ENCODE measurements around the gene LRMDA.
"Not testable (repeated sequence)": the region's sequence is repeated elsewhere in the genome, so short reads cannot be mapped to it uniquely, and the experiment has no call there.

The LRMDA gene

GRCh38 chr10:75508239-75508813 is 76.9 kb downstream of the LRMDA start:
- no peak for DNase-seq

DNA sequence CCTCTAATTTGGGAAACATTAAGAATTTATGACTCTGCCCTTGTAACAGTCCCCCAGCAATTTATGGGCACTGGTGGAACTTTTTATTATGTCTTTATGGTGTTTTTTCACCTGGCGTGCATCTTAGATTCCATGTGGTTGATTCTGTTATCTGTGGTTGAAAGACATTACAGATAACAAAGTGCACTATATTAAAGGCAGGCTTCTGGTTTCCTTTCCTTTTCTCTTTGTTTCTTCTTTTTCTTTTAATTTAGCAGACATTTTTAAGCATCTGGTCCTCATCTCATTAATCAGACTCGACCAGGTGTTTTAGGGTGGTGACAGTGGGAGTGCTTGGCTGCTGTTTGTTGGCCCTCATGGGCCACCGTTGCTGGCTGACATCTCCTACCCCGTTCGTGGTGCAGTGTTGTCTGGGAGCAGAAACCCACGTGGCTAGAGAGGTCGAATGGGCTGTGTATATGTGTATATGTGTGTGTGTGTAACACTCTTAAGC is 77.4 kb downstream of the LRMDA start:
- no peak for DNase-seq

DNA sequence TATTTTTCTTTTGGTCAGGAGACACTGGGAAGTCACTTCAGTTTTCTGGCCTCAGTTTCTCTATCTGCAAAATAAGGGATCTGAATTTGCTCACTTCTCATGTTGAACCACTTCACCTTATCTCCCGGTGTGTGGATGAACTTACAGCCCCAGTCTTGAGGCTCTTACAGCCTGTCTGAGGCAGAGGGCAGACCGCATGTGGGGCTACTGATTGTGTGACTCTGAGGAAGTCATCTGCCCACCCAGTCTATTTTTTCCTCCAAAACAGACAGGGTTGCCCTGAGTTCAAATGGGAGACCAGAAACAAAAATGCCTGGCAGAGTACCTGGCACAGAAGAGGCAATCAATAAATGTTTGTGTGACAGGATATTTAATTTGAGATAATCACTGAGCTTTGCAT is 78.3 kb downstream of the LRMDA start:
- DNase-seq: no peak

DNA sequence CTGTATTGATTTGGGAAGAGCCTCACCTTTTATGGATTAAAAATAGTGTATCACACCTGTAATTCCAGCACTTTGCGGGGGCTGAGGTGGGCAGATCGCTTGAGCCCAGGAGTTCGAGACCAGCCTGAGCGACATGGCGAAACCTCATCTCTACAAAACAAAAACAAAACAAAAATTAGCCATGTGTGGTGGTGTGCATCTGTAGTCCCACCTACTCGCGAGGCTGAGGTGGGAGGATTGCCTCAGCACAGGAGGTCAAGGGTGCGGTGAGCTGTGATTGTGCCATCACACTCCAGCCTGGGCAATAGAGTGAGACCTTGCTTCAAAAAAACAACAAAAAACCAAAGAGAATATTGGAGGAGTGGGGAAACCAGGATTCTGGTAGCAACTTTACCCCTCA is 79.6 kb downstream of the LRMDA start:
- no peak for DNase-seq

- no peak for DNase-seq
Observed at GRCh38 chr10:75512203-75512933, 80.9 kb downstream of the LRMDA start.

DNA sequence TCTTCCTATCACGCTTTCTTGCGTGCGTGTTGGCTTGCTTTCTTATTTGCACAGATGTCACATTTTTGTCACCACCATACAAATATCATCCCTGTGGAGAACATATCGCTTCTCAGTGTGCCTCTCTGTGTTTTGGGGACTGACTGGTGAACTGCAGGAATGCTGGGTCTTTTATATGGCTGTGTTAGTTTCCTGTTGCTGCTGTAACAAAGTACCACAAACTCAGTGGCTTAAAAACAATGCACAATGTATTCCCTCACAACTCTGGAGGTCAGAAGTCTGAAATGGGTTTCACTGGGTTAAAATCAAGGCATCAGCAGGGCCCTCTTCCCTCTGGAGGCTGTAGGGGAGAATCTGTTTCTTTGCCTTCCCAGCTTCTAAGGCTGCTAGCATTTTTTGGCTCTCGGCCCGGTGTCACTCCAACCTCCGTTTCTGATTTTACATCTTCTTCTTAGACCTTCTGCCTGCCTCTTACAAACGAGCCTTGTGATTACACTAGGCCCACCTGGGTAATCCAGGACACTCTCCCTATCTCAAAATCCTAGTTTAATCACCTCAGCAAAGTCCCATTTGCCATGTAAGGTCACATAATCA is 82.0 kb downstream of the LRMDA start:
- DNase-seq: no peak

DNA sequence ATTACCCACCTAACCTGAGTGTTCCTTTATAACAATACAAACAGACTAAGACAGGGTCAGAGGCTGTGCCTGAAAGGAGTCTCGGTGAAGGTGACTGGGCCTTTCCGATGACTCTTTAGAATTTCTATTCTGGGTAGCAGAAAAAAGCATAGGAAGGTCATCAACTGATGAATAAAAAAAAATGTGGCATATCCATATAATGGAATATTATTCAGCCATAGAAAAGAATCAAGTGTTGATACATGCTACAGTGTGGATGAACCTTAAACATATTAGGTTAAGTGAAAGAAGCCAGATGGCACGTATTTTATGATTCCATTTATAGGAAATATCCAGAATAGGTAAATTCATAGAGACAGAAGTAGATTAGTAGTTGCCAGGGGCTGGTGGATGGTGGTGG is 83.4 kb downstream of the LRMDA start:
- no peak for DNase-seq

GRCh38 chr10:75516154-75516553 is 84.7 kb downstream of the LRMDA start:
- not testable (repeated sequence) for DNase-seq

DNA sequence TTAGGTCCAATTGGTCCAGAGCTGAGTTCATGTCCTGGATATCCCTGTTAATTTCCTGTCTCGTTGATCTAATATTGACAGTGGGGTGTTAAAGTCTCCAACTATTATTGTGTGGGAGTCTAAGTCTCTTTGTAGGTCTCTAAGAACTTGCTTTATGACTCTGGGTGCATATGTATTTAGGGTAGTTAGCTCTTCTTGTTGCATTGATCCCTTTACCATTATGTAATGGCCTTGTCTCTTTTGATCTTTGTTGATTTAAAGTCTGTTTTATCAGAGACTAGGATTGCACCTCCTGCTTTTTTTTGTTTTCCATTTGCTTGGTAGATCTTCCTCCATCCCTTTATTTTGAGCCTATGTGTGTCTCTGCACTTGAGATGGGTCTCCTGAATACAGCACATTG is 87.8 kb downstream of the LRMDA start:
- not testable (repeated sequence) for DNase-seq

- DNase-seq: not testable (repeated sequence)
Observed at GRCh38 chr10:75521194-75521829, 89.9 kb downstream of the LRMDA start.

- DNase-seq: no peak
Observed at GRCh38 chr10:75525067-75525466, 93.6 kb downstream of the LRMDA start.

DNA sequence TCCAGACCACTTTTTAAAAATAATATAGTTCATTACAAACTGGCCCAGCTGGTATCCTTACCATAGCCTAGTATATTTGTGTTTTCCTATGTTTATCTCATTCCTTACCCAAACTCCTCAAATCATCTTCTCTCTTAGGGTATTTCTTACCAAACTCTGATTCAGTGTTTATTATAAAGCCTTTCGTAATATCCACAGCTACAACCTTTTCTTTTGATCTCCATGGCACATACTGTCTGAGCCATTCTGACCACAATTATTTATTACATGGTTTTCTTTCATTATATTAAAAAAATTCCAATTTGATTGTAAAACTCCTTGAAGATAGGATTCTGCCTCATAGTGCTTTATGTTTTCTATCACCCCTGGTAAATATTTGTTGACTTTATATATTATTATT is 94.2 kb downstream of the LRMDA start:
- no peak for DNase-seq

DNA sequence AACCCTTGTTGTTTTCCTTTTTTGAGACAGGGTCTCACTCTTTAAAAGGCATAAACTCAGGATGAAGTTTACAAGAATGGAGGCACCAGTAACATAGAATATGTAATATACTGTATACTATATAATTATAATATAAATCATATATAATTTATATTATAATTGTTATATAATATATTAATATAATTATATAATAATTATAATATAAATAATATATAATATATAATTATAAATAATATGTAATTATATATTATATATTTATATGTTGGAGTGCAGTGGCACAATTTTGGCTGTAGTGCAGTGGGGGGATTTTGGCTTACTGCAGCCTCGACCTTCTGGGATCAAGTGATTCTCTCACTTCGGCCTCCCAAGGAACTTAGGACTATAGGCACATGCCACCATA is 96.1 kb downstream of the LRMDA start:
- no peak for DNase-seq

DNA sequence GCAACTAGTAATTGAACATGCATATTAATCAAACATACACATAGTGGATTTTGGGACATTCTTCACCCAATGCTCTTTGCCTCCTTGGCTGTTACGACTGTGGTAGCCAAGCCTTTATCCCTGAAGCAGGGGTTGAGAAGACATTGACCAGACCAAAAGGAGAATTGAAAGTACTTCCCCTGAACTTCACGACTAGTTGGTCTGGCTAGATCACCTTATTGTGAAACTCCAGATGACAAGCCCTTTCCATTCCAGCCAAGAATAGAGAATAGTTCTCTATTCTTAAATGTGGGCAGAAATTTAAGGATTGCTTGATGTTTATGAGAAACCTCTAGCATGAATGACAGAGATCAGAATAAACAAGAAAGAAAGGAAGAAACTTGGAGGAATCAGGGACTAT is 97.0 kb downstream of the LRMDA start:
- DNase-seq: no peak

DNA sequence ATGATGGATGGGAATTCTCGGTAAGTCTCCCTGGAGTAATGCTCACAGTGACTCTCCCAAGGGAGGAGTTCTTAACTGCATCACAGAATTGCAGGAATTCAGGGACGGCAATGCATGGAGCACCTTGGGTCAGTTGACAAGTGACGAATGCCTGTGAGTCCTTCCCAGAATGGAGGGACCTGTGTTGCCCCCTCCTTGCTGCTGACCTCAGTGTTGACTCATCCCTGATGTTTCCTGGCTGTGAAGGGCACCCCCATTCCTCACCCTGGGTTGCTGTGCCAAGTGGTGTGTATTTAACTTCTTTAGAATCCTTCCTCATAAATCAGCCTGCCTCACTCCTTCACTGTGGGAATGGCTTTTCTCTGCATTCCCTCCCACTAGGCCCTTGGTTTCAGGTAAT is 98.9 kb downstream of the LRMDA start:
- no peak for DNase-seq

- no peak for DNase-seq
Observed at GRCh38 chr10:75531571-75532031, 100.2 kb downstream of the LRMDA start.

DNA sequence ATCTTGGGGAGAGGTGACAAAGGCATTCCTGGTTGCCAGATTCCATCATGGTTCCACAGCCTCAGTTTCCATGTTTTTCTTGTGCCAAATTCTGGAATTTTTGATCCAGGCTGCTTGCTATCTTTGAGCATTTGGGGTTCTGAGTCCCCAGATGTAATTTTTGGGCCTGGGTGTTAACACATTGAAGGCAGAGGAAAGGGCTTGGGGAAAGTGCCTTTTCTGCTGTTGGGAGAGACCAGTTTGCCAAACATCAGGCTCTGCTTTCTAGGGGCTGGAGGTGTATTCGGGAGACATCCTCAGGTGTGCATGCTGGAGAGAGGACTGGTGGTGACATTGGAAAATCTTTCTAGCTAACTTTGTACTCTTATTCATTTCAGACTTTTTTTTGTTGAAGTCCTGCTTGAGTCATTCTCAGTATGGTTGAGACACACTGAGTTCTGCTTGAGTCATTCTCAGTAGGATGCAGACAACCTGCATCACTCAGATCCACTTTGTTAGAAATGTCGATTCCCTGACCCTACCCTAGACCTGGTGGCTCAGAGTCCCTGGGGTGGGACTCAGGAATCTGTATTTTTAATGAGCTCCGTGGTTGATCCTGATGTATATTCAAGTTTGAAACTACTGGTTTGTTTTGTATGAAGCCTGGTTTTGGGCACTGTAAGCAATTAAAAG is 101.0 kb downstream of the LRMDA start:
- DNase-seq: no peak

GRCh38 chr10:75538144-75538543 is 106.7 kb downstream of the LRMDA start:
- DNase-seq: no peak

DNA sequence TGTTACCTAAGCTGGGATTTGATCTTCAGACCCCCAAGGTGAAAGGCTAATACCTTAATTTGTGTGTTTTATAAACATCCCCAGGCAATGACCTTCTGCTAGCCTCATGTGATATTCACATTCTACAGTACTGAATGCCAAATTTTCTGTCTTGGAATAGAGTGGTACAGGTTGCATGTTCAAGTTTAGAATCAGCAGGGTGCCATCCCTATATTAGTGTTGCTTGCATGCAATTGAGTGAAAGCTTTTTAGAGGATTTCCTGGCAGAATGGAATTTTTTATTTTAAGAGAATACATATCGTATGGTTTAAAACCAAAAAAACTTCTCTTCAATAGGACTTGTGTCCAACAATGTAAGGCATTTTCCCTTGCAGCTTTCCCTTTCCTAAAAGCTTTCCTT is 107.3 kb downstream of the LRMDA start:
- no peak for DNase-seq

DNA sequence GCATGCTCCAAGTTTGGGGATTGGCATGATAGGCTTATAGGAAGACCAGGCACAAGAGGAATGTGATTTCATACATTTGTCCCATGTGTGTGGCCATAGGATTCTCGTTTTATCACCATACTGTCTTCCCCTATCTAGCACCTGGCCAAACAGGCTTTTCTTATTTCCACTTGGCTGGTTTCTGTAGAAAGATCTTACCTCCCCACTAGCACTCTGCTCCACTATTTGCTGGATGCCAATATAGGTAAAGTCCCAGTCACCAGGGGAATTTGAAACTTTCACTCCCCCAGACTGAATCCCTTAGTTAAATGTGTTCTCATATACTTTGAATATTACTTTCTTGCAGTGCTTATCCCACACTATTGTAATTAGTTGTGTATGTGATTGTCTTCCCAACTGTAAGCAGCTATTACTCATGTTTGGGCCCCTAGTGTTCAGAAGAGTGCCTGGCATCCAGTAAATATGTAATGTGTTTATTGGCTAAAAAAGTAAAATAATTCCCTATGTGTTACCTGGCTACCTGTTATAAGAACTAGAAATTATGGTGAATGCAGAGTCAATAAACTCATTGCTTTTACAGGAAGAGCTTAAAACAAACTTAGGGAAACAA is 109.0 kb downstream of the LRMDA start:
- DNase-seq: no peak

DNA sequence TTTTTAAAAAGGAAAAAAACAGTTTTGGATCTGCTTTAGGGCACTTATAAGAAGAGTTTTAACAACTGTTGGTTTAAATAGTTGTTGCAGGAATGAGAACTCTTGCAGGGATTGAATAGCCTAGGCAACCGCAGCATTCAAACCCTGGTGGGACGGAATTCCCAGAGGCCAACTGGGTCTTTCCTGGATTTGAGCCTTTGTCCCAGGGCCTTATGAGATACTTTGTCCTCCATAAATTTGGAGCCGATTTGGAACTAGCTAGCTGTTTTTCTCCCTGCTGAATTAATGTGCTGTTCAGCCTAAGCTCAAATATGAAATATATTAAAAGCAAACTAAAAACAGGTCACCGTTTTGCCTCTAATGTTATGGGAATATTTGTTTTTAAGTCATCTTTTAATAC is 109.6 kb downstream of the LRMDA start:
- no peak for DNase-seq

DNA sequence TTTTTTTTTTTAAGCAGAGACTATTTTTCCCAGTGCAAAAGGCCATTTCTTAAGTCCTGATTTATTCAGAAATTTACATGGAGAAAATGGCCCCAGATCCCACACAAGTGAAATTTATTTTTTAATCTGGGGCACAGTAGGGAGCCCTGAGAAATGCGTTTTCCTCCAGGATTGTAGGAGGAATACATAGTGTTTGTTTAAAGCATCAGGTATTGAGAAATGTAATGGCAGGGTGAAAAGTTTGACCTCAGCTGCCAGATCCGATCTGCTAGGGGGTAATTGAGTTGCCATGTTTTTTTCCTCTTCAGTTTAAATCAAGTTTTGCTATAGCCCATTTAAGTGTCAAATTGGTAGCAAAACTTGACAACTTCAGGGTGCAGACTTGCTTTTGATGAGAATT is 110.0 kb downstream of the LRMDA start:
- DNase-seq: no peak

DNA sequence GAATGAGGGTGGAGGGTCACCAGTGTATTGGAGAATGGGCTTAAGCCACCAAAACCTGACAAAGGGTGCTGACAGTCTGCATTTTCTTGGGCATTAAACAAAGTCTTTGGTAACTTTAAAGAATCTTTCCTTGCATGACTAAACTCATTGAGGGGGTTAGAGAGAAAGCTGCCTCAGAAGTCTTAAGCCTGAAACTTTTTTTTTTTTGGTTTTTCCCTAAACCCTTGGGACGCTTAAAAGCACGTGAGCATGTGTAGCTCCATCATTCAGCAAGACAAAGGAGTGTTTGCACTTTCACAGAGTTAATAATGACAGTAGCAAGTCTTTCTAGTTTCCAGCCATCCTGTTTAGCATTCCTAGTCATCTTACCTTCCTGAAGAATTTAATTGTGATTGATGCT is 110.7 kb downstream of the LRMDA start:
- no peak for DNase-seq
